Testis (tissue), 2 donors: ENCODE data around the gene MYLK.

Source experiments
- CTCF ChIP-seq, 3 experiments: fragments of 450-650 bp in 2 of 3; fragments of 200-600 bp in 1 of 3; sonication (generic) in 1 of 3; IDR thresholded peaks; one replicate each; pipeline ENCODE4 v1.5.1; 2016 to 2019; ENCODE audit warnings: antibody characterized with exemption in 3 of 3, mild to moderate bottlenecking in 2 of 3, moderate library complexity in 1 of 3
- POLR2A ChIP-seq: fragments of 450-650 bp; IDR thresholded peaks from one replicate; pipeline ENCODE4 v1.6.1; 2017; ENCODE audit warnings: antibody characterized with exemption, mild to moderate bottlenecking, moderate library complexity

- TF ChIP-seq CTCF (IDR thresholded peaks at IDR 0.05): no peak
- TF ChIP-seq POLR2A: no peak
These were observed 198.4 kb downstream of the MYLK start for GRCh38 chr3:123685780-123686179.
